Upper lobe of left lung (tissue), 4 donors: ENCODE data around the gene GUCA1C.
A peak's percentile ranks its signal among the peaks of the same experiment; 100 is the strongest.

Source experiments
- CTCF ChIP-seq, 6 experiments: fragments of 450-650 bp in 4 of 6; fragments of 200-600 bp in 2 of 6; sonication (generic) in 2 of 6; IDR thresholded peaks; one replicate each; pipeline ENCODE4 v1.5.1; 2016 to 2019; ENCODE audit warnings: antibody characterized with exemption in 6 of 6
- POLR2A ChIP-seq, 4 donors: fragments of 450-650 bp; IDR thresholded peaks; one replicate each; pipeline ENCODE4 v1.5.1; 2016 to 2017; ENCODE audit warnings: antibody characterized with exemption in 4 of 4, mild to moderate bottlenecking in 2 of 4
- POLR2AphosphoS5 ChIP-seq, 2 donors: sonication (generic); formaldehyde crosslinking; IDR thresholded peaks; one replicate each; pipeline ENCODE4 v1.5.1; 2017; ENCODE audit warnings: antibody characterized with exemption in 2 of 2

- TF ChIP-seq CTCF (IDR thresholded peaks at IDR 0.05): peak; percentile 29 to 73 (median 70)
- TF ChIP-seq POLR2A (IDR thresholded peaks at IDR 0.05): no peak
- no peak for TF ChIP-seq POLR2AphosphoS5 (IDR thresholded peaks at IDR 0.05)
These were observed 38.7 kb downstream of the GUCA1C start for GRCh38 chr3:108914774-108915641.
